Measurements from ENCODE around the gene TCIRG1.

- TF ChIP-seq CTCF (IDR thresholded peaks at IDR 0.05; ENCODE audit: low read depth, low read length) (no peak), POLR2A (IDR thresholded peaks at IDR 0.05; ENCODE audit: extremely low read depth, insufficient read length) (no peak)
These were observed 1.2 kb upstream of the TCIRG1 start for GRCh38 chr11:68037411-68038225.
